B cell (primary cell): Measurements from ENCODE around the gene ITPR3. TPM values are rescaled to one million over a fixed set of nuclear protein-coding genes. Genes with fewer than 3 reads are reported as not detected.

Source experiments
- polyA plus RNA-seq: library from polyadenylated mRNA; depleted of rRNA; stranded (reverse); fragments of >200 nt; gene quantifications from 2 replicates; pipeline ENCODE4 v1.2.3, GENCODE V29; 2012
- small RNA-seq: library from RNA; depleted of rRNA; stranded (forward); fragments of <200 nt; gene quantifications from one replicate; pipeline ENCODE3, GENCODE V24; 2012; ENCODE audit warnings: low replicate concordance, low read depth; ENCODE audit not compliant: insufficient read length
- total RNA-seq, 2 donors: library from RNA; stranded (reverse); fragments of 120-200 nt in 1 of 2; gene quantifications; 1 replicate in 1 of 2; 2 replicates in 1 of 2; pipeline versions ENCODE4 v1.2.3 to v1.2.4, GENCODE V29; 2013 to 2022

The ITPR3 gene
- total and polyA plus RNA-seq, 2 donors (not counting 1 experiment from before 2014, with no cell fraction given), result 61.9 to 67.6 TPM

Small RNAs within 50 kb of the gene (small RNA-seq; reads per million reads assigned to genes)
- not detected for gene MIR3934

Other genes starting within 250 kb of the ITPR3 start
- gene KIFC1, start 229.5 kb upstream of the ITPR3 start, total RNA-seq, result 0.70 and 0.79 TPM in 2 replicates
- 1.0 and 2.6 TPM in 2 replicates for gene KIFC1, start 229.5 kb upstream of the ITPR3 start, polyA plus RNA-seq
- gene PHF1, start 210.3 kb upstream of the ITPR3 start, total RNA-seq, result 179 and 198 TPM in 2 replicates
- 365 and 548 TPM in 2 replicates for gene PHF1, start 210.3 kb upstream of the ITPR3 start, polyA plus RNA-seq
- gene CUTA, start 203.2 kb upstream of the ITPR3 start, total RNA-seq, result 134 and 137 TPM in 2 replicates
- 181 and 226 TPM in 2 replicates for gene CUTA, start 203.2 kb upstream of the ITPR3 start, polyA plus RNA-seq
- gene SYNGAP1, start 201.3 kb upstream of the ITPR3 start, total RNA-seq, result 31.4 and 43.0 TPM in 2 replicates
- 18.6 and 18.7 TPM in 2 replicates for gene SYNGAP1, start 201.3 kb upstream of the ITPR3 start, polyA plus RNA-seq
- 10.4 and 11.8 TPM in 2 replicates for gene ZBTB9, start 166.7 kb upstream of the ITPR3 start, total RNA-seq
- gene ZBTB9, start 166.7 kb upstream of the ITPR3 start, polyA plus RNA-seq, result 2.8 and 2.9 TPM in 2 replicates
- 22.6 and 23.3 TPM in 2 replicates for gene BAK1, start 41.0 kb upstream of the ITPR3 start, total RNA-seq
- 34.3 and 39.1 TPM in 2 replicates for gene BAK1, start 41.0 kb upstream of the ITPR3 start, polyA plus RNA-seq
- gene UQCC2, start 90.4 kb downstream of the ITPR3 start, total RNA-seq, result 16.6 and 17.1 TPM in 2 replicates
- 8.9 and 13.2 TPM in 2 replicates for gene UQCC2, start 90.4 kb downstream of the ITPR3 start, polyA plus RNA-seq
- gene IP6K3, start 125.6 kb downstream of the ITPR3 start, total RNA-seq, result not detected in 2 replicates
- gene IP6K3, start 125.6 kb downstream of the ITPR3 start, polyA plus RNA-seq, result not detected in 2 replicates
- 113 and 122 TPM in 2 replicates for gene LEMD2, start 167.8 kb downstream of the ITPR3 start, total RNA-seq
- gene LEMD2, start 167.8 kb downstream of the ITPR3 start, polyA plus RNA-seq, result 58.7 and 68.1 TPM in 2 replicates
- gene MLN, start 182.7 kb downstream of the ITPR3 start, total RNA-seq, result not detected in 2 replicates
- not detected in 2 replicates for gene MLN, start 182.7 kb downstream of the ITPR3 start, polyA plus RNA-seq